SU-DHL-6 (cell line): Measurements from ENCODE around the gene SLC6A20.

Experiments used
- H2AFZ ChIP-seq: fragments of 200-600 bp; sonication (generic); 2 replicates; pipeline ENCODE4 v1.6.1; 2014; ENCODE audit warnings: low read depth, mild to moderate bottlenecking, moderate library complexity, mixed read lengths, antibody characterized with exemption, low read length; ENCODE audit not compliant: severe bottlenecking
- H3F3A ChIP-seq: fragments of 200-600 bp; shearing (Covaris generic); 2 replicates; pipeline ENCODE4 v1.6.0; 2016; ENCODE audit warnings: antibody characterized with exemption, mild to moderate bottlenecking; ENCODE audit not compliant: insufficient read depth
- H3K27ac ChIP-seq: fragments of 200-600 bp; sonication (generic); 2 replicates; pipeline ENCODE4 v1.5.1; 2016; ENCODE audit warnings: low read depth, mild to moderate bottlenecking, low read length, moderate library complexity, mixed read lengths
- H3K27me3 ChIP-seq: fragments of 200-600 bp; sonication (generic), shearing (Covaris generic); 2 replicates; pipeline ENCODE4 v1.6.0; 2014; ENCODE audit warnings: mild to moderate bottlenecking, low read length
- H3K36me3 ChIP-seq: fragments of 200-600 bp; sonication (generic); 2 replicates; pipeline ENCODE4 v1.6.1; 2014; ENCODE audit warnings: mild to moderate bottlenecking, low read length, mixed read lengths
- H3K4me2 ChIP-seq: fragments of 300-600, 200-600 bp; shearing (Covaris generic), sonication (generic); 2 replicates; pipeline ENCODE4 v1.6.0; 2014; ENCODE audit warnings: low read length, low read depth, mild to moderate bottlenecking; ENCODE audit not compliant: poor library complexity, severe bottlenecking
- H3K4me3 ChIP-seq: fragments of 200-600 bp; sonication (generic); 2 replicates; pipeline ENCODE4 v1.5.1; 2014; ENCODE audit warnings: antibody characterized with exemption, low read length, mild to moderate bottlenecking, mixed read lengths; ENCODE audit not compliant: insufficient read depth, poor library complexity, severe bottlenecking
- H3K79me2 ChIP-seq: fragments of 200-600 bp; sonication (generic); 2 replicates; pipeline ENCODE4 v1.6.1; 2014; ENCODE audit warnings: mild to moderate bottlenecking, low read length, moderate library complexity; ENCODE audit not compliant: insufficient read depth
- H3K9ac ChIP-seq: fragments of 200-600 bp; sonication (generic); 2 replicates; pipeline ENCODE4 v1.7.0; 2014; ENCODE audit warnings: mild to moderate bottlenecking, low read length
- H3K9me2 ChIP-seq: fragments of 200-600 bp; sonication (generic); replicated peaks from 2 replicates; pipeline ENCODE4 v1.6.1; 2014; ENCODE audit warnings: low read length; ENCODE audit not compliant: insufficient read depth
- H3K9me3 ChIP-seq: fragments of 200-600 bp; sonication (generic); 2 replicates; pipeline ENCODE4 v1.6.1; 2014; ENCODE audit warnings: low read length, mixed read lengths; ENCODE audit not compliant: insufficient read depth
- H4K20me1 ChIP-seq: fragments of 200-600 bp; sonication (generic); 2 replicates; pipeline ENCODE4 v1.6.1; 2014; ENCODE audit warnings: low read depth, mild to moderate bottlenecking, antibody characterized with exemption, low read length, moderate library complexity, mixed read lengths
- EZH2phosphoT487 ChIP-seq: fragments of 200-600 bp; sonication (generic), shearing (Covaris generic); conservative IDR thresholded peaks from 2 replicates; pipeline ENCODE4 v1.6.1; 2018; ENCODE audit warnings: mild to moderate bottlenecking, antibody characterized with exemption, low read length, moderate library complexity, mixed read lengths
- TF ChIP-seq, protein P1 (sequence below): fragments of 200-600 bp; sonication (generic); IDR thresholded peaks from one replicate; pipeline ENCODE4 v1.5.1; 2017; ENCODE audit warnings: antibody characterized with exemption, mild to moderate bottlenecking, low read length, moderate library complexity; ENCODE audit not compliant: insufficient read depth, poor library complexity, severe bottlenecking

SLC6A20 gene

DNA sequence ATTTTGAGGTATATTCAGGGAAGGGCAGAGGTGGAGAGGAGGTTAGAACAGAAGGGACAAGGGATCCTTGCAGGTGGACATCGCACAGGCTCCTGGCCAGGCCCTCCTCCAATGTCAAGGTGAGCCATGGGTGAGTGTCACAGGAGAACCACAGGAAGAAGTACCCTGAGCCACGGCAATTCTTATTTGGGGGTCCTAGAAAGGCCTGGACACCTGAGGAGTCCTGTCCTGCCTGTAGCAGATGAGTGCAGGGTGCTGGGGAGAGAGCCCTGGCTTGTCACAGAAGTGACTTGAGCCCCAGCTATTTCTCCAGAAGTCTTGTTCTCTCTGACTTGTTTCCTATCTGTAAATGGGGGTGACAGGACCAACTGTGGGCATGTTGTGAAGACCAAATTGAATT, 4.3 kb downstream of the SLC6A20 start:
- Histone ChIP-seq H4K20me1 (no peaks in the 10 kb centered on the region), H3K27me3 (no peaks in the 10 kb centered on the region), H3F3A (no peaks in the 10 kb centered on the region), H2AFZ (no peak overlapping the region), H3K79me2 (no peaks in the 10 kb centered on the region), H3K4me2 (no peak overlapping the region), H3K9ac (no peak overlapping the region), H3K9me2 (no peaks in the 10 kb centered on the region), H3K4me3 (no peak overlapping the region), H3K9me3 (no peaks in the 10 kb centered on the region), H3K36me3 (no peaks in the 10 kb centered on the region), H3K27ac (no peak overlapping the region)
- no peak for TF ChIP-seq EZH2phosphoT487
- TF ChIP-seq, protein P1, sequence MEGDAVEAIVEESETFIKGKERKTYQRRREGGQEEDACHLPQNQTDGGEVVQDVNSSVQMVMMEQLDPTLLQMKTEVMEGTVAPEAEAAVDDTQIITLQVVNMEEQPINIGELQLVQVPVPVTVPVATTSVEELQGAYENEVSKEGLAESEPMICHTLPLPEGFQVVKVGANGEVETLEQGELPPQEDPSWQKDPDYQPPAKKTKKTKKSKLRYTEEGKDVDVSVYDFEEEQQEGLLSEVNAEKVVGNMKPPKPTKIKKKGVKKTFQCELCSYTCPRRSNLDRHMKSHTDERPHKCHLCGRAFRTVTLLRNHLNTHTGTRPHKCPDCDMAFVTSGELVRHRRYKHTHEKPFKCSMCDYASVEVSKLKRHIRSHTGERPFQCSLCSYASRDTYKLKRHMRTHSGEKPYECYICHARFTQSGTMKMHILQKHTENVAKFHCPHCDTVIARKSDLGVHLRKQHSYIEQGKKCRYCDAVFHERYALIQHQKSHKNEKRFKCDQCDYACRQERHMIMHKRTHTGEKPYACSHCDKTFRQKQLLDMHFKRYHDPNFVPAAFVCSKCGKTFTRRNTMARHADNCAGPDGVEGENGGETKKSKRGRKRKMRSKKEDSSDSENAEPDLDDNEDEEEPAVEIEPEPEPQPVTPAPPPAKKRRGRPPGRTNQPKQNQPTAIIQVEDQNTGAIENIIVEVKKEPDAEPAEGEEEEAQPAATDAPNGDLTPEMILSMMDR, result no peak

DNA sequence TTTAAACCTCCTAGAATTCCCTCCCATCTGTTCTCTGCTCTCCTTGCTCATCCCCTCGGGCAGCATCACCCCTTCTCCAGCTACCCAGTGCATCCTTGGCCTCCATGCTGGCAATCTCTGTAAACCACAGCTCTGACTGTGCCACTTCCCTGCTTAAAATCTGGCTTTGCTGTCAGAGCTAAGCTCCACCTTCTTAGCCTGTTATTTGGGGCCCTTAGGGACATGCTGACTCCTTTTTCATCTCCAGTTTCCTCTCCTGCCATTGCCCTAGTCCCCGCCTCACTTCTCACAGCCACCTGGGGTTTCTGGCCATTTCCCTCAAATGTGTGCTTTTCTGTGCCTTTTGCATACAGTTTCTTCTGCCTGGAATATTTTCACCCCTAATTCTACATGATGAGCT, 5.7 kb downstream of the SLC6A20 start:
- Histone ChIP-seq H3K9me3 (no peaks in the 10 kb centered on the region), H3K27ac (no peak overlapping the region), H3K9ac (no peak overlapping the region), H4K20me1 (no peaks in the 10 kb centered on the region), H3K27me3 (no peaks in the 10 kb centered on the region), H3F3A (no peaks in the 10 kb centered on the region), H3K4me3 (no peak overlapping the region), H2AFZ (no peak overlapping the region), H3K36me3 (no peaks in the 10 kb centered on the region), H3K79me2 (no peaks in the 10 kb centered on the region), H3K9me2 (no peaks in the 10 kb centered on the region), H3K4me2 (no peak overlapping the region)
- TF ChIP-seq, protein P1, result no peak
- no peak for TF ChIP-seq EZH2phosphoT487

DNA sequence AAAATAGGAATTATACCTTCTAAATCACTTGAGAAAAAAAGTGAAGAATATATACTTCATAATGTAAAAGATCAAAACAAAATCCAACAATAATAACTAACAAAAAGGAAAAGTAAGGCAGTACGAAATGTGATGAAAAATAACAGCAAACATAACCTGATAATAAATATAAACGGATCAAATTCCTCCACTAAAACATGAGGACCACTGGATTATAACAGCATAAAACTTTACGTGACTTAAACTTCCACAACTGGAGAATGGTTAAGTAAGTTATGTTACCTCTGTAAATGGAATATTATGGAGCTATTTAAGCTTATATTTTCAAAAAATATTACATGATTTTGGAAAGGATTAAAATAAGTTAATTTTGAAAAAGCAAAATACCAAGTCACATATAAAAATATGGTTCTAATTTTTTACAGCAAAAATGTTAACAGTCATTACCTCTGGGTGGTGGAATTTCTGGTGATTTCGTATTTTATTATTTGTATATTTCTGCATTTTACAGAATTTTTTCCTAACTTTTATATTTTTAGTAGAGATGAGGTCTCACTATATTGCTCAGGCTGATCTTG, 7.0 kb downstream of the SLC6A20 start:
- no peaks in the 10 kb centered on the region for H3F3A ChIP-seq
- H2AFZ ChIP-seq, result no peak overlapping the region
- H3K9ac ChIP-seq, result no peak overlapping the region
- H3K9me2 ChIP-seq, result no peaks in the 10 kb centered on the region
- no peak overlapping the region for H3K27ac ChIP-seq
- no peak for TF ChIP-seq EZH2phosphoT487
- TF ChIP-seq, protein P1, result no peak
- H3K27me3 ChIP-seq, result no peaks in the 10 kb centered on the region
- H3K4me3 ChIP-seq, result no peak overlapping the region
- no peaks in the 10 kb centered on the region for H3K79me2 ChIP-seq
- H3K9me3 ChIP-seq, result no peaks in the 10 kb centered on the region
- H4K20me1 ChIP-seq, result no peaks in the 10 kb centered on the region
- H3K4me2 ChIP-seq, result no peak overlapping the region
- no peaks in the 10 kb centered on the region for H3K36me3 ChIP-seq
